Bone marrow (tissue), 2 donors: ENCODE results near the gene MCOLN2.
"Not testable (repeated sequence)": the region's sequence is repeated elsewhere in the genome, so short reads cannot be mapped to it uniquely, and the experiment has no call there.

Source experiments
- DNase-seq, 2 donors: peaks; one replicate each; lab custom pipeline; 2025; lab: John Stamatoyannopoulos, UW

MCOLN2 gene

DNA sequence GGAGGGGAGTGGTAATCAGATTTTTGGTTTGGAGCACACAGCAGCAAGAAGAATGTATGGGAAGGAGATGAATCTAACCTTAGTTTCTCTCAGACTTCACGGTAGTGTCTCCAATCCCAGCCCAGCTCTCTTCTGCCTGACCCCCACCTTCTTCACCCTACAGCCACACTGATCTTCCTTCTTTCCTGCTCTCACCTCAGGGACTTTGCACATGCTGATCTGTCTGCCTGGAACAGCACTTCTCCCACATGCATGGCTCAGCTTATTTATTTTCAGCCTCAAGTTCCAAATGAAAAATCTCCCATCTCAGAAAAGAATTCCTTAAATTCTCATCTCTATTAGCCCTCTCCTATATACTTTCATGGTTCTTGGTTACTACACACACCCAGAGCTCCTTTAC is 55.1 kb downstream of the MCOLN2 start:
- DNase-seq, result no peak

DNA sequence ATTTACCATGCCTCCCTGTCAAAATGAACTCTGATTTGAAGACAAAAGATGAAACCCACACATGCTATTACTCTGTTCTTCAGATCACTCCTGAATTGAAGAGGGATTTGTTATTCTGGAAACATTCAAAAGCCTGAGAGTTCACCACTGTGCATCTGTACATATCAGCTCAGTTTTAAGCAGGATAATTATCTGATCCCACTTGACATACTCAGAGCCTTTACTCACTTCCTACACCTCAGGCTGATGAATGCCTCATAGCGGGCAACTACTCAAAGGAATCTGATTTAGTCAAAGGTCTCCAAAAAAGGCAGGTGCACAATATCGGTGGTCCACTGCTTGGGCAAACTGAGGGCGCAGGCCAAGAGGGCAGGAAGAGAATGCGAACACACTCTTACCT is 56.4 kb downstream of the MCOLN2 start:
- DNase-seq, result no peak

DNA sequence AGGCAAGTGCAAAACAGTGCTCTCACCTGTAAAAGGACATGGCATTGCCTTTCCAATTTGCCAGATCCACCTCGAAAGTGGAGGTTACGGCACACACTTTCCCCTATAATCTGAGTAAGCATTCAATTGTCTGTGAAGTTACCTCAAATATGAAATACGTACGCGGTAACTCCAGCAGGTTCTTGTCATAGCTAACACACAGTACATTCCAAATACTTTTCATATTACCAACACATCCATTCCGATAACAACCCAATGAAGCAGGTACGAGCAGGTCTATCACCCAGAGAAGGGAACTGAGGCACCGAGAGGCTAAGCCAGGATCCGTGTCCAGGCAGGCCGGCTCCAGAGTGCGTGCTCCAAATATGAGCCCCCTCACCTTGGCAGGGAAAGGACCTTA is 57.2 kb downstream of the MCOLN2 start:
- DNase-seq, result no peak

DNA sequence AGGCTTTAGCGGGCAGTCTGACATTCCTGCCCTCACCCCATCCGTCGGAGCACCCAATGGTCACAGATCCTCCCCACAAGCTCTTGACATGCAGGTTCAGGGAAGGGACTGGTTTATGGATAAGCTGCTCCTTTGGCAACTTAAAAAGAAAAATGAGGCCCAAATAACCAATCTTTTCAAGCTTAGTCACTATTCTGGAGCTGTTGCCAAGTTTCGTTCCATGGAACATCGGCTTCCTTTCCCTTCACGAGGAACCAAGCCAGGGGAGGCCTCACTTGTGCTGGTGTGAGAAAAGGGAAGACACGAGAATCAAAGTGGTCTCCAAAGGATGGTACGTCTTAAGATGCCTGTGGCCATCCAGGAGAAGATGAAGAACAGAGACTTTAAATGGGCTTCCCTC is 57.8 kb downstream of the MCOLN2 start:
- DNase-seq, result no peak

DNA sequence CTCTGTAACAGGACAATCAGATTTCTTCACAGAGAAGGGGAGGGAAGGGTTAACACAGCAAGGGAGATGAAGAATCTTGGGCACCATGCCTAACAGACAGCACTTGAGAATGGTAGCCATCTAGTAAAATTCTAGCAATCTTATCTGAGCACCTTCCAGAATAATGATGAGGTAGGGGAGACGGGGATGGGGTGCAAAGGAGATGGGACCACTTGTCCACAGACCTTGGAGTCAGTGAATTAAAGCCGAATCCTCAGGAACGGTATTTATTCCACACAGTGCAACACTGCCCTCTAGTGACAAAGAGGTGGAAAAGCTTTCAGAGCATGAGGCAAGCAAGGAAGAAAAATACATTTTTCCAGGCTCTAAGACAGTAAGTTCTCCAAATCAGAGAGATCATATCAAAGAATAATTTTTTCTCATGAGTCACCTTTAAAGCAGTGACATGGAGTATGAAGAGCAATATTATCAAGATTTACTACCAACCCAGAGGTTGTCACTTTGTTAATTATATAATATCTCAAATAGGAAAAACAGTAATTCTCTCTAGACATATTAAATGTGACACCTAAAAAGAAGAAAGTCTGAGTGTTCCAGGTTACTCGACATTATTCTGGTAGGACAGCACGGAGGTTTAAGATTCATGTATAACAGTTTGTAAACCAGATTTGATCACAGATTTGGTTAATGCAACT is 60.6 kb downstream of the MCOLN2 start:
- peak in 1 of 2 donors; percentile 34 for DNase-seq

DNA sequence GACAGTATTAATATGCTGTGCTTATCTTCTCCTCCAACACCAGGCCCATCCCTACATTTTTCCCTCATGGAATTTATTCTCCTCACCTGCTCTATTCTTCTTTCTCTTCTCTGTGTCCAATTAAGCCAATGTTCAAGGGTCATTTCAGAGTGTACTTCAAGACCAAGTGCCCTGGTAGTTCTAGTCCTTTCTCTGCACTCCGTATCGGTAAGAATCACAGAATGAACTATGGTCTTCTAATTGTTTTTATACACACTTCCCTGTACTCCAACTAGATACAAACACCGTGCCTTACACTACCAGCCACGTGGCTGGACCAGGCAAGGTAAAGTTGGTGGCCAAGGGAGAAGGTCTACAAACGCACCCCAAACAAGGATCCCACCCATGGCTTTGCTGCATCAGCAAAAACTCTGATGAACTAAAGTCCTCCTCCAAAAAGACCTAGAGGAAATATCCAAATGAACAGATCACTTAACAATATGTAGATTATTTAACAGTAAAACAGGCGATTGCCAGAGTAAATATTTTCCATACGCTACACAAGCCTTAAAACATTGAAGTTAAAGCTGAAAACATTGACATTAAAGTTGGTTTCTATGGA is 63.8 kb downstream of the MCOLN2 start:
- no peak for DNase-seq

DNA sequence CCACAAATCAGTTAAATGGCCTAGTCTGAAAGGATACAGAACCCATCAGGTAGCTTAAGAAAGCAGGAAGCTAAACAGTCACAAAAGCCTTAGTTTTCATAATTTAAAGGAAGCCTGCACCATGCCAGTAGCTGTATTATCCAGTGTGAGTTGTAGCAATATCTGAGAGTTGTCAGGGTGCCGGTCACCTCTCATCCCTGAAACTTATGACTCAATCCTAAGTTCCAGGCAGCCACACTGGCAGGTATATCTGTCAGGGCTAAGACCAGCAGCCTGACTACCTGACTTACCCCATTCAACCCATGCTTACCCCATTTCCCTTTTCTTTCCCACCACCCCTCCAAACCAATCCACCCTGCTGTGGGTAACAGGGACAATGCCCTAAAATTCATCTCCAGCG is 66.1 kb downstream of the MCOLN2 start:
- no peak for DNase-seq

DNA sequence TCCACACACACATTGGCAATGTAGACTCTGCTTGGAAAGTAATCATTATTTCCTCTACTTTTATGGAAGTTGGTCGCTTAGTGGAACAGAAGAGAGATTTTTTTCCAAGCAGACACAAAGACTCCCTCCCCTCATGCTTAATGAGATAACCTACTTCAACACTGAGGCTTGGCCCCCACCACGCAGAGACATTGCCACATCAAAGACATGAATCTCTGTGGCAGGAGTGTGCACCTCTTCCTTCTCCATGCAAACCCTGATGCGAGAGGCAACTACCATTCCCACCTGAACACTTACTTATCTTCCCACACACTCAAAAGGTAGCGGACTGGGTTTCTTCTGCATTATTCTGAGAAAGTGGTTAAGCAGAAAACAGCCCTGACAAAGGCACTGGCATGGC is 66.6 kb downstream of the MCOLN2 start:
- DNase-seq, result no peak

DNA sequence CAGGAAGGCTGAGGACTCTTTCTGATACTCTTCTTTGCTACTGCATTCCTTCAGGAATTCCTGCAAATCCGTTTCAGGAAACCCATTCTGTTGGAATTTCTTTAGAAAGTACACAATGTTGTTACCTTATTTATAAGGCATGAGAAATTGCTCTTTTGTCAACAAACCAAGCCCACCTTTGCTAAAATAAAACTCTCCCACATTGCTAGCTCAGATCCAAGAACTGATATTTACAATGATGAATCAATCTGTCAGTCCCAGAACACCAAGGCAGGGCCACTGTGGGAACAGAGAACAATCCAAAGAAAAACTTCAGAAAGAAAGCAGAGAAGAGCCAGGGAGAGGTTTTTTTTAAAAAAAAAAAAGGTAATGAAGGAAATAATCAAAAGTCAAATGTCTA is 67.3 kb downstream of the MCOLN2 start:
- no peak for DNase-seq

DNA sequence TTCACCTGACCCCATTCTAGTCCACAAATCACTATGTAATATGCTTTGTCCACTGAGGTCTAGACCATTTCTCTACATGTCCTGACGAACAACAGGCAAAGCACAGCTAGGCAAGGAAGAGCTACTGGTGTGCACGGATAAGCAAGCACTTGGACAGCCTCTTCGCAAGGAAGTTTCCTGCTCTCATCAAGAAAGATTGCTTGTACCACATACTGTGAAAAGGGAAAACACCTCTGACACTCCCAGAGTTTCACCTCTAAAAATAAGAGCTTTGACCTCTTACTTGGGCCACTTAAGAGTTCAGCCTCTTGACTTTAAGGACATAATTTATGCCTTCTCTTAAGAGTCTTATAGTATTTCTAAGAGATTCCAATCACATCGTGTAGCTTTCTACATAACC is 67.9 kb downstream of the MCOLN2 start:
- no peak for DNase-seq

DNA sequence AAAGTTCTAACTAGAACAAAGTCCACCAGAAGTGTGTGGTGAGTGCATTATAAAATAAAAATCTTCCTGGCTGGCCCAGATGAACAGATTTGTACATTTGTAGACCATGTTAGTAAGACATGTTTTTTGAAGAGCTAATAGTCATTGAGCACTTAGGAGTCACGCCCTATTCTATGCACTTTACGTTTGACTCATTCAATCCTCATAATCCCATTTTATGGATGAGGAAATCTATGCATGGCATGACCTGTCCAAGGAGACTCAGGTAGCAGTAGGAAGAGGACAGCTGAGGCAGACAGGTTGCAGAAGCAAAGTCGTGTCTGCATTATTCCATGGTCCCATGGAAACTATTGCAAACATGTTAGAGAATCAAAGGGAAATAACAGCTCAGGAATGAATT is 73.6 kb downstream of the MCOLN2 start:
- no peak for DNase-seq

DNA sequence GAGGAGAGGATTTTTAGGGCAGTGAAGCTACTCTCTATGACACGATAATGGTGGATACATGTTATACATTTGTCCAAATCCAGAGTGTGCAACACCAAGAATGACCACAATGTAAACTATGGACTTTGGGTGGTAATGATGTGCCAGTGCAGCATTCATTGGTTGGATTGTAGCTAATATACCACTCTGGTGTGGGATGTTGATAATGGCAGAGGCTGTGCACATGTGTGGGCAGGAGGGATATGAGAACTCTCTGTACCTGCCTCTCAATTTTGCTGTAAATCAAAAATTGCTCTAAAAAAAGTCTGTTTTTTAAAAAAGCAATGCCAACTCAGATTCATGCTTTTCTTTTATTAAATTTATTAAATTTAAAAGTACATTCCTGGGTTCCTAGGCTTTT is 76.8 kb downstream of the MCOLN2 start:
- DNase-seq, result no peak

DNA sequence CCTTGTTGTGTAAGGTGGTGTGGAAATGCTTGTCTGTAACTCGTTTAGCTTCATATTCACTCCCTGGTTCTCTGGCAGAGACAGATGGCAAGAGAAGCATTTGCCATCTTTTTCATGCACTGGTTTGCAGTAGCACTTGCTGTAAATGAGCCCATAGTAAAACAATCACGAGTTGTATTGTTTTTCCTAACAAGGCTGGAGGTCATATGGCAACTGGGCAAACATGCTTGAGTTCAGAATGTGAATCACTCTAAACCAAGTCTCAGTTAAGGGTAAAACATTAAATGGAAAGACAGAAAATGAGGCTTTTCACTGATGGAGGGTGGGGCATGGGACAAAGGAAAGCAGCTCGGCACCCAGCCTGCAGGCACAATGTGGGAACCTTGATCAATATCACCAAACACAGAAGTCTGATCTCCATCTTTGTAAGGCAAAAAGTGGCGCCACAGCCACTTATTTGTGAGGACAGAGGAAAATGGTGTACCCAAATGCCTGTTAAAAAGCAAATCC is 77.4 kb downstream of the MCOLN2 start:
- DNase-seq, result no peak

DNA sequence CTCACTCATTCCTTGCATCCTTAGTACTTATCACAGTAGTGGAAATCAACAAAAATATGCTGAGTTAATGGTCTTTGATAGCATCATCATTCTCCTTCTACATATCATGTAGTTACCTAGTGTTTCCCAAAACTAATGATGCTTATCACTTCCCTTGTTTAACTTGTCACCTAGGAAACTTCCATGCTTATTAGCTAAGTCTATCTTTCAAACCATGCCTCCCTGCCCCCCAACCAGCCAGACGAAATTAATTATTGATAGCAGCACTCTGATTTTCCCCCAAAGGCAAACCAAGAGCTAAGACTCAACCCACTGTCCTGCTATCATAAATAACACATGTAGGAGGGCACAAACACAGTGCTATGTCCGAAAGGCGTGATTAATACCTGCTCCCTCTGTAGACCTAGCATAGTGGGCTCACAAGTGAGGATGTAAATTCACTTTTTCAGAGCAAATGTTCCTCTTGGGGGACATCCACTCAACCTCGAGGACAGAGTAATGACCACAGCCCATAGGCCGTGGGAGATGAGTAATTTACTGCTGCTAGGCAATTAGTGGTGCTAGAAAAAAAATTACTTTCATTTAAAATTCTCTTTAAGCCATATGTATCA is 78.1 kb downstream of the MCOLN2 start:
- DNase-seq, result no peak

DNA sequence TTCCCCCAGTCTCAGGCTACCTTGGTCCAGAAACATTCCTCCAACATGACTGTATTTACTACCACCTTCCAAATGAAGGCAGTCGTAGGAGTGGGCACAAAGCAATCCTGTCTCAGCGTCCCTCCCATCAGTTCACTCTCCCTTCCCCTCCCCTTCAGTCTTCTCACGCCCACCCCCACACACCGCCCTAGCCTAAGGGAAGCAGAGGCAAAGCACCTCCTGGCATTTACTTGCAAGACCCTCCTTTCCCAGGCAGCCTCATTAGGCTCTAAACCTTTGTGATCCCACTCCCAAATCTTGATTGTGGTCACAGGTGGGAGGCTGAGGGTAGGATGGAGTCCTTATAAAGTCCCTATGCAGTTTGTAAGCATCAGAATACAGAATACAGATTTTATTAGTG is 80.0 kb downstream of the MCOLN2 start:
- DNase-seq, result no peak

DNA sequence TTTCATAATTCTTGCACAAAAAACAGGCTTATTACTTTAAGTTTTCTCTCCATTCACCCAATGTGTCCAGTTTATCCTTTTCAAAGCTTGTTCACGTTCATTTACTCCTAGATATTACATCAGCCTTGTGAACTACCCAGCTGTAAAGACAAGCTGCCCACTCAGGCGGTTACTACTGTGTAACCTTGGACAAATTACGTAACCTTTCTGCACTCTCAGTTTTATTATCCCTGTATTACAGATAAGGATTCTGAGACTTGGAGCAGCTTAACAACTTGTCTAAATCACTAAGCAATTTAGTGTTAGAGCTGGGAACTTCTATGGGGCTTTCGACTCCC is 83.4 kb downstream of the MCOLN2 start:
- DNase-seq, result no peak

DNA sequence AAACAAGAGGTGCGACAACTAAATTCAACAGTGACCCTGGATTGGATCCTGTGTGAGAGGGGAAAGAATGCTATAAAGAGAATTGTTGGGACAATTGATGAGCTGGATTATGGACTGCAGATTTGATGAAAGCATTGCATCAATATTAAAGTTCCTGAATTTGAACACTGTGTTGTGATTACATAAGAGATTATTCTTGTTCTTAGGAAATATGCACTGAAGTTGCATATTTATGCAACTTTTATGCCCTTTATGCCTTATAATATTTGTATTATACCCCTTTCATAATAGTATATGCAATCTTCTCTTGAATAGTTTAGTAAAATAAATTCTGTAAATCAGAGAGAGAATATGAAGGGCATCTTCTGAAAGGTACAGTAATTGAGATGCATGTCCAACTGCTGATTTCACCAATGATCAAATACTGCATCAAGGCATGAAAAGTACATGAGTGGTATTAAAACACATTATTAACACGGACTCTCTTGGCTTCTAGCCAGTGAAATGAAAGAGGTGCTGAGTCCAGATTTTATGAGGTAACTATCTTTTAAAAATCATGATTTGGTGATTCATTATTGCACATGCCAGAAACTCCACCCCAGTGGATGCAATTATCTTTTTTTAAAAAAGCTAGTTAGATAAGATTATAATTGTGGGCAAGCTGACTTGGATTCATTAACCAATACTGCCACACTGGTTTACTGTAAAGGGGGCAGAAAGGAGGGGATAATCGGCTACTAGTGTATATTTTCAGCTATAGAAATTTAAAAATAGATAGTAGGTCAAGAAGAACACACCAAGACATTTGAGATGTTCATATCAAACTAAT is 84.0 kb downstream of the MCOLN2 start:
- DNase-seq, result no peak

DNA sequence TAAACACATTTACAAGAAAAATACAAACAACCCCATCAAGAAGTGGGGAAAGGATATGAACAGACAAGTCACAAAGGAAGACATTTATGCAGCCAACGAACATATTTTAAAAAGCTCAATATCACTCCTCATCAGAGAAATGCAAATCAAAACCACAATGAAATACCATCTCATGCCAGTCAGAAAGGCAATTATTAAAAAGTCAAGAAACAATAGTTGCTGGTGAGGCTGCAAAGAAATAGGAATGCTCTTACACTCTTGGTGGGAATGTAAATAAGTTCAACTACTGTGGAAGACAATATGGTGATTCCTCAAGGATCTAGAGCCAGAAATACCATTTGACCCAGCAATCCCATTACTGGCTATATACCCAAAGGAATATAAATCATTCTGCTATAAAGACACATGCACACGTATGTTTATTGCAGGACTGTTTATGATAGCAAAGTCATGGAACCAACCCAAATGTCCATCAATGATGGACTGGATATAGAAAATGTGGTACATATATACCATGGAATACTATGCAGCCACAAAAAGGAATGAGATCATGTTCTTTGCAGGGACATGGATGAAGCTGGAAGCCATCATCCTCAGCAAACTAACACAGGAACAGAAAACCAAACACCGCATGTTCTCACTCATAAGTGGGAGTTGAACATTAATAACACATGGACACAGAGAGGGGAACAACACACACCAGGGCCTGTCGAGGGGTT is 88.0 kb downstream of the MCOLN2 start:
- not testable (repeated sequence) for DNase-seq

DNA sequence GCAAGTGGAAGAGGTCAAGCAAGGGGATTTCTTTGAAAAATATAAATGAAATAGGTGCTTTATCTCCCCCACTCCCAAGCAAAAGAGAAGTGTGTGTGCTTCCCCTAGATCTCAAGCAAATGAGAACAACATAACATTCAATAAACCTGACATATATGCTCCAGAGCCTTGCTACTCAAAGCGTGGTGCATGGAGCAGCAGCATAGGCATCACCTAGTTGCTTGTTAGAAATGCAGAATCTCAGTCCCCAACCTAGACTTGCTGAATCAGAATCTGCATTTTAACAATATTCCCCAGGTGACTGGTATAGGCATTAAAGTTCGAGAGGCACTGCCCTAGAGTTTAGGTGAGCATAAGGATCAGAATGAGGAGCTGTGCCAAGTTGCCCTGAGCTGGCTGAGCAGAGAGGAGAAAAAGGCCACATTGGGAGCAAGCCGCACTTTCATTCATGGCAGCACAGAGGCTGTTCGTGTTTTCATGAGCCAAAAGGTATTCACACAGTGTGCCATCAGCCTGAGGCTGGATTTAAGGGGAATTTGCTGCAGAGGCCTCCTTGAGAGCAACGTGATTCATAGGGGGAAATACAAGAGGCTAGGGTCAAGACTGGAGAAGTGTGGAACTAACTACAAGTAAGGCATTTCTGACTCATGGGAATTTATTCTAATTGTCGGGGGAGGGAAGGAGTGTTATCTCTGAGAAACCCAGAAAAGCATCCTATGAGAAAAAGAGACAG is 89.7 kb downstream of the MCOLN2 start:
- DNase-seq, result no peak

DNA sequence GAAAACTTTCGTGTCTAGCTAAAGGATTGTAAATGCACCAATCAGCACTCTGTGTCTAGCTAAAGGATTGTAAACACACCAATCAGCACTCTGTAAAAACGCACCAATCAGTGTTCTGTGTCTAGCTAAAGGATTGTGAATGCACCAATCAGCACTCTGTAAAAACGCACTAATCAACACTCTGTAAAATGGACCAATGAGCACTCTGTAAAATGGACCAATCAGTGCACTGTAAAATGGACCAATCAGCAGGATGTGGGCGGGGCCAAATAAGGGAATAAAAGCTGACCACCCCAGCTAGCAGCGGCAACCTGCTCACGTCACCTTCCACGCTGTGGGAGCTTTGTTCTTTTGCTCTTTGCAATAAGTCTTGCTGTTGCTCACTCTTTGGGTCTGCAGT is 94.2 kb downstream of the MCOLN2 start:
- not testable (repeated sequence) for DNase-seq

DNA sequence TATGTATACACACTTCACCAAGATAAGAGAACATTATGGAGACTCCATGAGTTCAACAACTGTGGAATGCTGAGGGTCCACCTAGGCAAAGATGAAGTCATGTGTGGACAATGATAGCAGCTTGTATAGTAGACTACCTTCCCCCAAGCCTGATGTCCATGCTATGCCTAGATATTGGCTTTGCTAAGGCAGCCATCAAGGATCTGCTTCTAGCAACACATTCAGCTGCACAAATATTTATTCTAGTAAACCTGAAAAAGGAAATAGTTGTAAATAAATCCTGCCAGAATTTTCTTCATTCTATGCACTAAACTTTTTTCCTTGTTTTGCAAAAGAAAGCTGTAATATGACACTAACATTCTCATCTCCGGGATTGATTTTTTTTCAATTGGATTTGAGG is 96.9 kb downstream of the MCOLN2 start:
- DNase-seq, result no peak
